OCI-LY7 (cell line): ENCODE data around the gene TRABD2B. TPM values are rescaled to one million over a fixed set of nuclear protein-coding genes. Genes with fewer than 3 reads are reported as not detected.

Source experiments
- BruUV-seq: library from RNA; stranded (reverse); fragments of 400-500 nt; replicated peaks from 2 replicates; lab custom pipeline; 2021; lab: Mats Ljungman, UMichigan
- CTCF ChIA-PET: fragments of 300-600 bp; sonication (Branson Sonifier 250); formaldehyde crosslinking; loops from one replicate; lab custom pipeline; 2022; ENCODE audit warnings: antibody characterized with exemption; ENCODE audit not compliant: unreplicated experiment; lab: Charles Lee
- POLR2A ChIA-PET: fragments of 300-600 bp; sonication (Branson Sonifier 250); formaldehyde crosslinking; loops from one replicate; lab custom pipeline; 2022; ENCODE audit warnings: antibody characterized with exemption; lab: Charles Lee
- DNase-seq: peaks from one replicate; pipeline ENCODE4 v3.0.0-alpha.2; 2015; ENCODE audit warnings: low spot score
- H2AFZ ChIP-seq: fragments of 200-600 bp; sonication (generic), shearing (Covaris generic); 2 replicates; pipeline ENCODE4 v1.6.1; 2014; ENCODE audit warnings: mild to moderate bottlenecking, antibody characterized with exemption, low read length, moderate library complexity
- H3K27ac ChIP-seq: fragments of 200-600 bp; sonication (generic); 2 replicates; pipeline ENCODE4 v1.5.1; 2014; ENCODE audit warnings: mixed run types, low read depth, mild to moderate bottlenecking, moderate library complexity, low read length, inconsistent platforms; ENCODE audit not compliant: poor library complexity, severe bottlenecking
- H3K36me3 ChIP-seq: fragments of 200-600 bp; sonication (generic); 2 replicates; pipeline ENCODE4 v1.6.1; 2014; ENCODE audit warnings: mild to moderate bottlenecking, antibody characterized with exemption, low read length, moderate library complexity, mixed read lengths; ENCODE audit not compliant: insufficient read depth
- H3K4me1 ChIP-seq: fragments of 200-600 bp; sonication (generic); 2 replicates; pipeline ENCODE4 v1.5.1; 2014; ENCODE audit warnings: mild to moderate bottlenecking, low read length; ENCODE audit not compliant: insufficient read depth, poor library complexity, severe bottlenecking
- H3K4me2 ChIP-seq: fragments of 200-600 bp; sonication (generic); 2 replicates; pipeline ENCODE4 v1.6.1; 2014; ENCODE audit warnings: mild to moderate bottlenecking, low read length
- H3K4me3 ChIP-seq: fragments of 200-600 bp; sonication (generic); 2 replicates; pipeline ENCODE4 v1.5.1; 2014; ENCODE audit warnings: mild to moderate bottlenecking, low read depth, low read length; ENCODE audit not compliant: poor library complexity, severe bottlenecking
- H3K79me2 ChIP-seq: fragments of 200-600 bp; sonication (generic); 2 replicates; pipeline ENCODE4 v1.6.1; 2016; ENCODE audit warnings: low read depth, mild to moderate bottlenecking, low read length, moderate library complexity, mixed read lengths; ENCODE audit not compliant: insufficient read depth
- H3K9me2 ChIP-seq: fragments of 200-600 bp; sonication (generic); 2 replicates; pipeline ENCODE4 v1.6.1; 2016; ENCODE audit warnings: mild to moderate bottlenecking, low read length, mixed read lengths; ENCODE audit not compliant: insufficient read depth
- H3K9me3 ChIP-seq: fragments of 200-600 bp; sonication (generic); 2 replicates; pipeline ENCODE4 v1.6.1; 2014; ENCODE audit warnings: mild to moderate bottlenecking, mixed run types, low read length, mixed read lengths
- H4K20me1 ChIP-seq: fragments of 200-600 bp; sonication (generic); 2 replicates; pipeline ENCODE4 v1.6.1; 2014; ENCODE audit warnings: mild to moderate bottlenecking, antibody characterized with exemption, low read length, moderate library complexity, mixed read lengths; ENCODE audit not compliant: insufficient read depth
- EZH2phosphoT487 ChIP-seq: fragments of 200-600 bp; sonication (generic); IDR thresholded peaks from 2 replicates; pipeline ENCODE4 v1.6.1; 2018; ENCODE audit warnings: low read depth, borderline replicate concordance, mild to moderate bottlenecking, mixed run types, antibody characterized with exemption, low read length, moderate library complexity, mixed read lengths
- intact Hi-C: fragments of 100-400 bp; cut with micrococcal nuclease; formaldehyde crosslinking; loops from one replicate; pipeline ENCODE4 v1.10.0; 2022; ENCODE audit not compliant: unreplicated experiment
- total RNA-seq, 2 experiments: library from RNA; depleted of rRNA in 1 of 2; stranded (reverse); fragments of >200 nt in 1 of 2; shearing (Covaris generic) in 1 of 2; gene quantifications; 2 replicates each; pipeline ENCODE4 v1.2.3, GENCODE V29; 2014 to 2022
- TF ChIP-seq, protein P1 (sequence below): fragments of 200-600 bp; sonication (generic); conservative IDR thresholded peaks from 2 replicates; pipeline ENCODE4 v1.5.1; 2014; ENCODE audit warnings: mild to moderate bottlenecking, antibody characterized with exemption, low read length, moderate library complexity, mixed read lengths

The TRABD2B gene
- total RNA-seq, 2 experiments from 2014 or later = not detected

DNA sequence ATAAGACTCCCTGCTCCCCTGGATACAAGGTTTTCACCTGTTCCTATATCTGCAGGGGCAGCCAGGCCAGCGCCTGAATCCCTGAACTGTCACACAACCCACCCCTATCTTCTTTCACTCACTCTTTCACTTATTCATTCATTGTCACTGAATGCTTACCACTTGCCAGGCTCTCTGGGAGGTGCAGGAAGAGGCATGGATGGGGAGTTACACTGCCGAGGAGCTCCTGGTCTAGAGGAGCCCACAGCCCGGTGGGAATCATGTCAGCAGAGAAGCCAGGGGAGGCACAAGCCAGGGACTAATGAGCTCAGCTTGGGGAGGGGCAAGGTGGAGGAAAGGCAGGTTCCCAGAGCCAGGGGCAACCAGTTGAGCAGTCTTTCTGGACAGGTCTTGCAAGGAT is 155.8 kb downstream of the TRABD2B start:
- H3K27ac ChIP-seq = no peak overlapping the region
- no peak for DNase-seq
- no peaks in the 10 kb centered on the region for H3K4me1 ChIP-seq
- intact Hi-C loops = no loop called here
- TF ChIP-seq, protein P1, sequence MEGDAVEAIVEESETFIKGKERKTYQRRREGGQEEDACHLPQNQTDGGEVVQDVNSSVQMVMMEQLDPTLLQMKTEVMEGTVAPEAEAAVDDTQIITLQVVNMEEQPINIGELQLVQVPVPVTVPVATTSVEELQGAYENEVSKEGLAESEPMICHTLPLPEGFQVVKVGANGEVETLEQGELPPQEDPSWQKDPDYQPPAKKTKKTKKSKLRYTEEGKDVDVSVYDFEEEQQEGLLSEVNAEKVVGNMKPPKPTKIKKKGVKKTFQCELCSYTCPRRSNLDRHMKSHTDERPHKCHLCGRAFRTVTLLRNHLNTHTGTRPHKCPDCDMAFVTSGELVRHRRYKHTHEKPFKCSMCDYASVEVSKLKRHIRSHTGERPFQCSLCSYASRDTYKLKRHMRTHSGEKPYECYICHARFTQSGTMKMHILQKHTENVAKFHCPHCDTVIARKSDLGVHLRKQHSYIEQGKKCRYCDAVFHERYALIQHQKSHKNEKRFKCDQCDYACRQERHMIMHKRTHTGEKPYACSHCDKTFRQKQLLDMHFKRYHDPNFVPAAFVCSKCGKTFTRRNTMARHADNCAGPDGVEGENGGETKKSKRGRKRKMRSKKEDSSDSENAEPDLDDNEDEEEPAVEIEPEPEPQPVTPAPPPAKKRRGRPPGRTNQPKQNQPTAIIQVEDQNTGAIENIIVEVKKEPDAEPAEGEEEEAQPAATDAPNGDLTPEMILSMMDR = no peak
- no peak for TF ChIP-seq EZH2phosphoT487
- ChIA-PET POLR2A (no interaction called here), CTCF (no interaction called here)
- no peaks in the 10 kb centered on the region for H3K36me3 ChIP-seq
- H3K9me2 ChIP-seq = no peaks in the 10 kb centered on the region
- no peak overlapping the region for H3K4me2 ChIP-seq
- H3K79me2 ChIP-seq = no peaks in the 10 kb centered on the region
- H3K9me3 ChIP-seq = no peaks in the 10 kb centered on the region
- no peak overlapping the region for H3K4me3 ChIP-seq
- no peaks in the 10 kb centered on the region for H4K20me1 ChIP-seq
- H2AFZ ChIP-seq = no peak overlapping the region
- no TSS peak for BruUV-seq

DNA sequence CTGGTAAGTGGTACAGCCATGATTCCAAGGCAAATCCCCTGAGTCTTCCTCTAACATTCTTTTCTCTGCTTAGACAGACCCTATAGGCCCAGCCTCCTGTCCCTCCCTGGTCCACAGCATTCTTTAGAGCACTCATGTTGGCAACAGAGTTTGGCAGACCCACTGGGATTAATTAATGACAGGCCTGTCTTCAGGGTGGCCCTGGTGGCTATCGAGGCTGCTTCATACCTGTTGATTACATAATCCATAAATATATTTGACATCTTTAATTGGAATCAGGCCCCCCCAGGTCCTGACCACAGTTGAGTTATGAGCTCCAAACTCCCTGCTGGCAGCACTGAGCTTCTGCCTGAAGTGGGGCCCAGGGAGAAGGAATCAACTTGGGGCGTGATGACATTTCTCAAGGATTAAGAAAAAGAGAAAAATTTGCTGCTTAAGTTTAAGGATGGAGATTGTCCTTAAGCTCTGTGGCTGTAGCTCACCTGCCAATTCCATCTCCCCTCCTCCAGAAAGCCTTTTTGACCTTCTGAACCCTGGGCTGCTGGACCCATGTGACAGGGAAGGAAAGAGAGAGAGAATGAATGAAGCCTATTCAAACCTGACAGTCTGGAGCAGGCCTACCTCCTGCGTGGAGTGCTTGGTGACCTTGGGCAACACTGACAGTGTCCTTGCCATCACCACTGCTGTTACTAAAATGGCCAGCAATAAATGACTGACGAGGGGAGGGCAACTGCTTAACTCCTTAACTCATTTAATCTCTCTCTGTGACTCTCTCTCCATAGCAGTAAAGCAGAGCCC is 156.6 kb downstream of the TRABD2B start:
- ChIA-PET CTCF (no interaction called here), POLR2A (no interaction called here)
- Histone ChIP-seq H3K79me2 (no peaks in the 10 kb centered on the region), H4K20me1 (no peaks in the 10 kb centered on the region), H3K9me3 (no peaks in the 10 kb centered on the region), H3K9me2 (no peaks in the 10 kb centered on the region), H3K4me2 (no peak overlapping the region), H3K4me1 (no peaks in the 10 kb centered on the region), H3K36me3 (no peaks in the 10 kb centered on the region), H3K4me3 (no peak overlapping the region), H3K27ac (no peak overlapping the region), H2AFZ (no peak overlapping the region)
- no TSS peak for BruUV-seq
- no peak for DNase-seq
- intact Hi-C loops = no loop called here
- TF ChIP-seq, protein P1 = no peak
- TF ChIP-seq EZH2phosphoT487 = no peak

DNA sequence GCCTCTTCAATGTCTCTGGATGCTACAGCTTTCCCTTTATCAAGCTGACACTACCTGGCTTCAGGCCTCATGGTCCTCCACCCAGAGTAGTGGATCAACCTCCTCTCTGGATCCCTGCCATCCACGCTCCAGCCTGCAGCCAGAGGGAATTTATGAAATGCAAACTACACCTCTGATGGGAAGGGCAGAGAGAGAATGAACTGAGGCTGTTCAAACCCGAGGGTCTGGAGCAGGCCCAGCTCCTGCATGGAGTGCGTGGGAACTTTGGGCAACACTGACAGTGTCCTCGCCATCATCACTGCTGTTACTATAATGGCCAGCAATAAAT is 157.8 kb downstream of the TRABD2B start:
- no peak for TF ChIP-seq EZH2phosphoT487
- TF ChIP-seq, protein P1 = no peak
- H4K20me1 ChIP-seq = no peaks in the 10 kb centered on the region
- no peaks in the 10 kb centered on the region for H3K79me2 ChIP-seq
- no peaks in the 10 kb centered on the region for H3K4me1 ChIP-seq
- ChIA-PET CTCF (no interaction called here), POLR2A (no interaction called here)
- H3K9me2 ChIP-seq = no peaks in the 10 kb centered on the region
- intact Hi-C loops = no loop called here
- no peak overlapping the region for H2AFZ ChIP-seq
- H3K36me3 ChIP-seq = no peaks in the 10 kb centered on the region
- H3K4me3 ChIP-seq = no peak overlapping the region
- no peak overlapping the region for H3K27ac ChIP-seq
- no TSS peak for BruUV-seq
- no peak for DNase-seq
- H3K9me3 ChIP-seq = no peaks in the 10 kb centered on the region
- no peak overlapping the region for H3K4me2 ChIP-seq
